ENCODE measurements around the gene ARMC10.

Gene ARMC10

DNA sequence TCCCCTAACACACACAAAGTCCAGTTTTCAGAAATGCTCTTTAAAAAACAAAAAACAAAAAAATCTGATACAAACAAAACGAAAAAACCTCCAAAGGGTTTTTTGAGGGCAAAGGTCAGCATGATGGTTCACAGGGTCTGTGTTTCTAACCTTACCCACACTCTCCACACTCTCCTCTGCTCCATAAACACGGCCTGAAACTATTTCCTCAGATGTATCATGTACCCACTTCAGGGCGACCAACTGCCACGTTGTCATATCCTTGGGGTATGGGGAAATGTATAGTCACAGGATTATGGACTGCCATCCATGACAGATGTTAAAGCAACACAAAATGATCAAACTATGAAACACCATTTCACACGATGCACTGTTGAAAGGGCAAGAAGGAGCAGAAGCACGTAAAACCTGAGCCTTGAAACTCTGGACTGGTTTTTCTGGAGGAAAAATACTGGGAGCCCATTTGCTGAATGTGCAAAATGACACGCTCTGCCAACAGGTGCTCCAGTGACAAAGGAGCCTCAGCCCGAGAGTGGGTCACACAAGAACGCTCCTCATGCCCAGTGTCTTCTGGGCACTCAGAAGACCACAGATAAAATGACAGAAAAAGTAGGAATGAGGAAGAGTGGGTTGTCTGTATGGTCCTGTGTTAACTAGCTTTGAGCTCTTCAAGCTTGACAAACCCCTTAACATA lies 58.2 kb downstream of the ARMC10 start:
- Histone ChIP-seq H3K9me3 (ENCODE audit: severe bottlenecking) (no peaks in the 10 kb centered on the region), H3K36me3 (peaks cover 1% of the 10 kb centered on the region), H3K27me3 (ENCODE audit: insufficient read depth, low read depth, severe bottlenecking) (no peaks in the 10 kb centered on the region), H3K27ac (no peak overlapping the region), H3K4me3 (ENCODE audit: low read depth, low read length) (no peak overlapping the region)
- TF ChIP-seq, protein P1, sequence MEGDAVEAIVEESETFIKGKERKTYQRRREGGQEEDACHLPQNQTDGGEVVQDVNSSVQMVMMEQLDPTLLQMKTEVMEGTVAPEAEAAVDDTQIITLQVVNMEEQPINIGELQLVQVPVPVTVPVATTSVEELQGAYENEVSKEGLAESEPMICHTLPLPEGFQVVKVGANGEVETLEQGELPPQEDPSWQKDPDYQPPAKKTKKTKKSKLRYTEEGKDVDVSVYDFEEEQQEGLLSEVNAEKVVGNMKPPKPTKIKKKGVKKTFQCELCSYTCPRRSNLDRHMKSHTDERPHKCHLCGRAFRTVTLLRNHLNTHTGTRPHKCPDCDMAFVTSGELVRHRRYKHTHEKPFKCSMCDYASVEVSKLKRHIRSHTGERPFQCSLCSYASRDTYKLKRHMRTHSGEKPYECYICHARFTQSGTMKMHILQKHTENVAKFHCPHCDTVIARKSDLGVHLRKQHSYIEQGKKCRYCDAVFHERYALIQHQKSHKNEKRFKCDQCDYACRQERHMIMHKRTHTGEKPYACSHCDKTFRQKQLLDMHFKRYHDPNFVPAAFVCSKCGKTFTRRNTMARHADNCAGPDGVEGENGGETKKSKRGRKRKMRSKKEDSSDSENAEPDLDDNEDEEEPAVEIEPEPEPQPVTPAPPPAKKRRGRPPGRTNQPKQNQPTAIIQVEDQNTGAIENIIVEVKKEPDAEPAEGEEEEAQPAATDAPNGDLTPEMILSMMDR (IDR thresholded peaks at IDR 0.05; ENCODE audit: low read depth, low read length): no peak
- DNase-seq: no peak

GRCh38 chr7:103134836-103135554 lies 60.1 kb downstream of the ARMC10 start:
- DNase-seq: no peak
- H3K27ac ChIP-seq: no peak overlapping the region
- TF ChIP-seq, protein P1 (IDR thresholded peaks at IDR 0.05; ENCODE audit: low read depth, low read length): no peak
- H3K4me3 ChIP-seq (ENCODE audit: low read depth, low read length): no peak overlapping the region
- H3K27me3 ChIP-seq (ENCODE audit: insufficient read depth, low read depth, severe bottlenecking): no peaks in the 10 kb centered on the region
- no peaks in the 10 kb centered on the region for H3K36me3 ChIP-seq
- H3K9me3 ChIP-seq (ENCODE audit: severe bottlenecking): no peaks in the 10 kb centered on the region

- Histone ChIP-seq H3K27me3 (ENCODE audit: insufficient read depth, low read depth, severe bottlenecking) (no peaks in the 10 kb centered on the region), H3K36me3 (no peaks in the 10 kb centered on the region), H3K4me3 (ENCODE audit: low read depth, low read length) (no peak overlapping the region), H3K27ac (no peak overlapping the region), H3K9me3 (ENCODE audit: severe bottlenecking) (no peaks in the 10 kb centered on the region)
- no peak for DNase-seq
- TF ChIP-seq, protein P1 (IDR thresholded peaks at IDR 0.05; ENCODE audit: low read depth, low read length): no peak
These were observed 65.1 kb downstream of the ARMC10 start for GRCh38 chr7:103140061-103140460.

DNA sequence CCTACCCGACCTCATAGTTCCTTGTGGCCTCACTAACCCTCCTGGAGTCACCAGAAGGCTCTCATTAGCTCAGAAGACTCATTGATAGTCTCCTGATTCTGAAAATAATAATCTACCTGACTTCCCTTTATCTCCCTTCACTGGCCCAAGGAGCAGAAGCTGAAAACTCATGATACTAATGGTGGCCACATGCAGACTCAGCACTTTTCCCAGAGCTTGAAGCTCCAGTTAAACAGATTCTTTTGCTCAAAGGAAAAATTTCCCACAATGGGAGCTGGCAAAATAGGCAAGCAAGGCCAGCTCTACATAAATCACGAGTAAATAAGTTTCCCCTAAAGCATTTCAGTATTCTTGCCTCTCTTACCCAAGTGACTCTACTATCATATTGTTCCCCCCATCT lies 65.7 kb downstream of the ARMC10 start:
- Histone ChIP-seq H3K27me3 (ENCODE audit: insufficient read depth, low read depth, severe bottlenecking) (no peaks in the 10 kb centered on the region), H3K4me3 (ENCODE audit: low read depth, low read length) (no peak overlapping the region), H3K36me3 (no peaks in the 10 kb centered on the region), H3K27ac (no peak overlapping the region), H3K9me3 (ENCODE audit: severe bottlenecking) (no peaks in the 10 kb centered on the region)
- TF ChIP-seq, protein P1 (IDR thresholded peaks at IDR 0.05; ENCODE audit: low read depth, low read length): no peak
- DNase-seq: no peak

DNA sequence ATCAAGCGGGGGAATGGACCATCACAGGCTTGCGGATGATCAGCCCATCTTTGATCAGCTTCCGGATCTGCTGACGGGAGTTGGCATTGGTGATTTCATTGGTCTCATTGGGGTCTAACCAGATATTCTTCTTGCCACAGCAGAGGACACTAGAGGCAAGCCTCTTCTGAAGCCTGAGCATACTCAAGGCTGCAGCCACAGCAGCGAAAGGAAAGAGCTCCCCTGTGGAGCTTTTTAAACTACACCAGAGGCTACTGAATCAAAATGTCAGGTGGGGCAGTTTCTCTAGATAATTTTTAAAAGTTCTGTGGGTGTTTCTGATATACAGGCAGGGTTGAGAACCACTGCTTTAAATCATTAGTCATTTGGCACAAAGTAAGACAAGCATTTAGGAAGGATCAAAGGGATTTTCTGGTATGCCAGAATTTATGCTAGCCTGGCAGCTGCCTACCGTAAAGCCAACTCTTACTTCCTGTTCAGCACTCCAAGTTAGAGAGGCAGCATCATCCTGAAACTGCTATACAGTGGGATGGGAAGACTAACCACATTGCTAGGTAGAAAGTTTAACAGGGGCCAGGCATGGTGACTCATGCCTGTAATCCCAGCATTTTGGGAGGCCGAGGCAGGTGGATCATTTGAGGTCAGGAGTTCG lies 66.9 kb downstream of the ARMC10 start:
- no peak overlapping the region for H3K4me3 ChIP-seq (ENCODE audit: low read depth, low read length)
- H3K27ac ChIP-seq: no peak overlapping the region
- no peaks in the 10 kb centered on the region for H3K9me3 ChIP-seq (ENCODE audit: severe bottlenecking)
- H3K36me3 ChIP-seq: no peaks in the 10 kb centered on the region
- TF ChIP-seq, protein P1 (IDR thresholded peaks at IDR 0.05; ENCODE audit: low read depth, low read length): no peak
- no peaks in the 10 kb centered on the region for H3K27me3 ChIP-seq (ENCODE audit: insufficient read depth, low read depth, severe bottlenecking)
- DNase-seq: no peak

All from WERI-Rb-1 (cell line).